Adrenal gland (tissue), 12 donors: ENCODE results near the gene LYPD6B. TPM values are rescaled to one million over a fixed set of nuclear protein-coding genes. Genes with fewer than 3 reads are reported as not detected.

Source experiments
- DNase-seq, 7 donors: peaks; one replicate each; pipeline ENCODE4 v3.0.0-alpha.2; 2019 to 2020
- H3K27ac ChIP-seq, 5 donors: fragments of 200-600 bp; sonication (generic) in 4 of 5; 1 replicate in 3 of 5; 2 replicates in 2 of 5; pipeline versions ENCODE4 v1.5.1 to v1.8.0; 2016 to 2020; ENCODE audit warnings: mild to moderate bottlenecking in 1 of 5
- H3K27me3 ChIP-seq: fragments of 200-600 bp; 2 replicates; pipeline ENCODE4 v1.8.0; 2021
- H3K36me3 ChIP-seq, 2 donors: fragments of 200-600 bp; replicated peaks in 1 of 2; 1 replicate in 1 of 2; 2 replicates in 1 of 2; pipeline versions ENCODE4 v1.5.1 to v1.8.0; 2018 to 2022
- H3K4me1 ChIP-seq, 2 donors: fragments of 200-600 bp; replicated peaks in 1 of 2; 1 replicate in 1 of 2; 2 replicates in 1 of 2; pipeline versions ENCODE4 v1.5.1 to v1.8.0; 2018 to 2021
- H3K4me3 ChIP-seq, 4 donors: fragments of 200-600 bp; sonication (generic) in 3 of 4; one replicate each; pipeline ENCODE4 v1.5.1; 2016 to 2018
- H3K9me3 ChIP-seq, 3 donors: fragments of 200-600 bp; sonication (generic) in 1 of 3; replicated peaks in 1 of 3; 1 replicate in 2 of 3; 2 replicates in 1 of 3; pipeline versions ENCODE4 v1.5.1 to v1.8.0; 2016 to 2021
- CTCF ChIP-seq, 6 experiments: fragments of 450-650 bp in 4 of 6; fragments of 200-600 bp in 2 of 6; sonication (generic) in 1 of 6; IDR thresholded peaks; 1 replicate in 5 of 6; 2 replicates in 1 of 6; pipeline versions ENCODE4 v1.5.1 to v1.8.0; 2016 to 2021; ENCODE audit warnings: antibody characterized with exemption in 6 of 6, mild to moderate bottlenecking in 2 of 6, moderate library complexity in 1 of 6
- POLR2A ChIP-seq, 2 donors: fragments of 450-650 bp; IDR thresholded peaks; one replicate each; pipeline ENCODE4 v1.6.1; 2017; ENCODE audit warnings: antibody characterized with exemption in 2 of 2, mild to moderate bottlenecking in 2 of 2, moderate library complexity in 1 of 2
- WGBS, 4 donors: extraction: QIAGEN DNeasy Blood & Tissue Kit in 2 of 4; methylation state at CpG; one replicate each; pipeline versions ENCODE4 v1.1.5 to v1.1.7; 2013 to 2017; 5-methylcytosine and 5-hydroxymethylcytosine counted together
- intact Hi-C, 2 donors: fragments of 100-400 bp; cut with DNase I; formaldehyde crosslinking; loops; one replicate each; pipeline versions ENCODE4 v1.14.1 to v1.15.0; 2022 to 2023
- polyA plus RNA-seq, 3 donors: library from polyadenylated mRNA; stranded (reverse); fragments of 200-250 nt in 2 of 3; fragments of 350-450 nt in 1 of 3; fragmentation: Illumina TruSeq in 1 of 3; extraction: RNeasy Lipid Tissue Mini Kit (QIAGEN cat#74804) in 1 of 3; gene quantifications; one replicate each; pipeline ENCODE4 v1.2.3, GENCODE V29; 2013 to 2014
- total RNA-seq, 9 donors: library from RNA; depleted of rRNA in 4 of 9; stranded (reverse); fragments of >200 nt in 4 of 9; fragments of 120-200 nt in 1 of 9; fragmentation: NEBNext Ultra II Directional in 1 of 9; extraction: Animal tissue kit (Norgen Biotek cat#: 25700) in 1 of 9; gene quantifications; one replicate each; pipeline versions ENCODE4 v1.1.0 to v1.2.4, GENCODE V29; 2013 to 2023
- donor health status: healthy with polysubstance abuse.
- donor health status: Bipolar disorder and iron deficiency.
- donor health status: DM: yes; HTN: yes; CAD: no.
- donor health status: DM: no; HTN: no; CAD: no.
- donor health status: DM: no; HTN: no; CAD: no.
- donor health status: DM: yes; HTN: yes; CAD: no.

Gene LYPD6B
- total and polyA plus RNA-seq, 12 donors, result 0.15 to 0.98 (median 0.50) TPM; not detected in 2

GRCh38 chr2:149148194-149149006, 109.9 kb downstream of the LYPD6B start:
- no peak for TF ChIP-seq CTCF (IDR thresholded peaks at IDR 0.05)
- TF ChIP-seq POLR2A (IDR thresholded peaks at IDR 0.05), result no peak
- Histone ChIP-seq H3K9me3 (no peaks in the 10 kb centered on the region), H3K36me3 (no peaks in the 10 kb centered on the region), H3K4me1 (no peaks in the 10 kb centered on the region), H3K27ac (no peak overlapping the region), H3K4me3 (no peak overlapping the region), H3K27me3 (no peaks in the 10 kb centered on the region)
- intact Hi-C loops, result no loop called here
- no peak for DNase-seq
- 51 to 61% (median 54%) methylated on average over 6 of the region's 6 CpGs for WGBS, 4 donors

- no peak for DNase-seq
- H3K9me3 ChIP-seq, result no peaks in the 10 kb centered on the region
- H3K36me3 ChIP-seq, result no peaks in the 10 kb centered on the region
- intact Hi-C loops, result no loop called here
- H3K27me3 ChIP-seq, result no peaks in the 10 kb centered on the region
- H3K4me3 ChIP-seq, result no peak overlapping the region
- no peaks in the 10 kb centered on the region for H3K4me1 ChIP-seq
- 81 to 89% (median 85%) methylated on average over 4 of the region's 4 CpGs for WGBS, 4 donors
- TF ChIP-seq CTCF (IDR thresholded peaks at IDR 0.05), result no peak
- no peak overlapping the region for H3K27ac ChIP-seq
These were observed 110.5 kb downstream of the LYPD6B start for GRCh38 chr2:149149007-149149297.

- no peaks in the 10 kb centered on the region for H3K36me3 ChIP-seq
- H3K9me3 ChIP-seq, result no peaks in the 10 kb centered on the region
- intact Hi-C loops, result no loop called here
- H3K27me3 ChIP-seq, result no peaks in the 10 kb centered on the region
- no peak for DNase-seq
- WGBS, 4 donors, result 21 to 30% (median 25%) methylated on average over 2 of the region's 2 CpGs
- no peak for TF ChIP-seq CTCF (IDR thresholded peaks at IDR 0.05)
- no peak for TF ChIP-seq POLR2A (IDR thresholded peaks at IDR 0.05)
- no peak overlapping the region for H3K27ac ChIP-seq
- no peaks in the 10 kb centered on the region for H3K4me1 ChIP-seq
- no peak overlapping the region for H3K4me3 ChIP-seq
These were observed 114.0 kb downstream of the LYPD6B start for GRCh38 chr2:149152469-149152953.

- no peak for DNase-seq
These were observed 116.9 kb downstream of the LYPD6B start for GRCh38 chr2:149155196-149155969.

More at GRCh38 chr2:149155196-149155969, 116.9 kb downstream of the LYPD6B start:
- Histone ChIP-seq H3K36me3 (no peaks in the 10 kb centered on the region), H3K4me1 (no peaks in the 10 kb centered on the region), H3K9me3 (no peaks in the 10 kb centered on the region), H3K27ac (no peak overlapping the region), H3K27me3 (no peaks in the 10 kb centered on the region), H3K4me3 (no peak overlapping the region)
- TF ChIP-seq CTCF (IDR thresholded peaks at IDR 0.05) (no peak), POLR2A (IDR thresholded peaks at IDR 0.05) (no peak)
- intact Hi-C loops, result no loop called here
- WGBS, 4 donors, result 71 to 90% (median 78%) methylated on average over 4 of the region's 4 CpGs
